ENCODE results near the gene PRPF40B.

PRPF40B gene

GRCh38 chr12:49636574-49636973 lies 13.2 kb downstream of the PRPF40B start:
- DNase-seq (ENCODE audit: low spot score): no peak

- peak; percentile 83 for DNase-seq (ENCODE audit: low spot score)
Observed at GRCh38 chr12:49636979-49637755, 13.8 kb downstream of the PRPF40B start.

GRCh38 chr12:49641748-49642369 lies 18.5 kb downstream of the PRPF40B start:
- no peak for DNase-seq (ENCODE audit: low spot score)

GRCh38 chr12:49642370-49642802 lies 19.0 kb downstream of the PRPF40B start:
- no peak for DNase-seq (ENCODE audit: low spot score)

GRCh38 chr12:49643135-49643534 lies 19.8 kb downstream of the PRPF40B start:
- no peak for DNase-seq (ENCODE audit: low spot score)

- DNase-seq (ENCODE audit: low spot score): no peak
Observed at GRCh38 chr12:49643961-49644619, 20.7 kb downstream of the PRPF40B start.

GRCh38 chr12:49644620-49644994 lies 21.2 kb downstream of the PRPF40B start:
- DNase-seq (ENCODE audit: low spot score): peak; percentile 94

GRCh38 chr12:49645146-49646039 lies 22.0 kb downstream of the PRPF40B start:
- DNase-seq (ENCODE audit: low spot score): no peak

GRCh38 chr12:49646331-49646830 lies 23.0 kb downstream of the PRPF40B start:
- DNase-seq (ENCODE audit: low spot score): no peak

- no peak for DNase-seq (ENCODE audit: low spot score)
Observed at GRCh38 chr12:49646871-49647654, 23.7 kb downstream of the PRPF40B start.

- no peak for DNase-seq (ENCODE audit: low spot score)
Observed at GRCh38 chr12:49647827-49648711, 24.7 kb downstream of the PRPF40B start.

- DNase-seq (ENCODE audit: low spot score): no peak
Observed at GRCh38 chr12:49648712-49649003, 25.3 kb downstream of the PRPF40B start.

- no peak for DNase-seq (ENCODE audit: low spot score)
Observed at GRCh38 chr12:49649445-49649844, 26.1 kb downstream of the PRPF40B start.

- DNase-seq (ENCODE audit: low spot score): no peak
Observed at GRCh38 chr12:49649892-49650291, 26.5 kb downstream of the PRPF40B start.

GRCh38 chr12:49651855-49652254 lies 28.5 kb downstream of the PRPF40B start:
- DNase-seq (ENCODE audit: low spot score): no peak

GRCh38 chr12:49652921-49653520 lies 29.7 kb downstream of the PRPF40B start:
- DNase-seq (ENCODE audit: low spot score): no peak

- no peak for DNase-seq (ENCODE audit: low spot score)
Observed at GRCh38 chr12:49654715-49655114, 31.4 kb downstream of the PRPF40B start.

GRCh38 chr12:49655595-49656236 lies 32.4 kb downstream of the PRPF40B start:
- DNase-seq (ENCODE audit: low spot score): no peak

- DNase-seq (ENCODE audit: low spot score): no peak
Observed at GRCh38 chr12:49658276-49658675, 34.9 kb downstream of the PRPF40B start.

Measured in AG08395 (cell line).